Hepatic stellate cell (primary cell): ENCODE data around the gene RFX1.

Source experiments
- DNase-seq: peaks from one replicate; pipeline ENCODE4 v3.0.0; 2011; ENCODE audit warnings: low spot score

Gene RFX1

GRCh38 chr19:13996928-13997630, 9.0 kb downstream of the RFX1 start:
- no peak for DNase-seq

- peak; percentile 3 for DNase-seq
Measured at GRCh38 chr19:13995878-13996765, 10.0 kb downstream of the RFX1 start.

GRCh38 chr19:13995017-13995728, 10.9 kb downstream of the RFX1 start:
- DNase-seq: peak; percentile 2

- DNase-seq: no peak
Measured at GRCh38 chr19:13993590-13994300, 12.4 kb downstream of the RFX1 start.

GRCh38 chr19:13992025-13992424, 14.1 kb downstream of the RFX1 start:
- no peak for DNase-seq

GRCh38 chr19:13990085-13990484, 16.0 kb downstream of the RFX1 start:
- DNase-seq: no peak

GRCh38 chr19:13989487-13989886, 16.6 kb downstream of the RFX1 start:
- DNase-seq: no peak

GRCh38 chr19:13987101-13987890, 18.8 kb downstream of the RFX1 start:
- DNase-seq: no peak

- peak; percentile 98 for DNase-seq
Measured at GRCh38 chr19:13986348-13986904, 19.7 kb downstream of the RFX1 start.

- DNase-seq: no peak
Measured at GRCh38 chr19:13985771-13986347, 20.3 kb downstream of the RFX1 start.

GRCh38 chr19:13984875-13985741, 21.0 kb downstream of the RFX1 start:
- no peak for DNase-seq

GRCh38 chr19:13984186-13984585, 21.9 kb downstream of the RFX1 start:
- DNase-seq: no peak

GRCh38 chr19:13983213-13983889, 22.8 kb downstream of the RFX1 start:
- DNase-seq: no peak

GRCh38 chr19:13982773-13983172, 23.3 kb downstream of the RFX1 start:
- DNase-seq: no peak

- DNase-seq: no peak
Measured at GRCh38 chr19:13981988-13982501, 24.1 kb downstream of the RFX1 start.

GRCh38 chr19:13981467-13981866, 24.7 kb downstream of the RFX1 start:
- DNase-seq: no peak

- DNase-seq: no peak
Measured at GRCh38 chr19:13981021-13981420, 25.1 kb downstream of the RFX1 start.

GRCh38 chr19:13980340-13980739, 25.8 kb downstream of the RFX1 start:
- DNase-seq: no peak

- no peak for DNase-seq
Measured at GRCh38 chr19:13979686-13980085, 26.4 kb downstream of the RFX1 start.
